CMK (cell line): Measurements from ENCODE around the gene ZNF124.

Experiments
- DNase-seq: peaks from one replicate; pipeline ENCODE4 v3.0.0-alpha.2; 2010; ENCODE audit warnings: low read depth

The ZNF124 gene

GRCh38 chr1:247113094-247113497 is 58.7 kb downstream of the ZNF124 start:
- no peak for DNase-seq

- no peak for DNase-seq
Observed at GRCh38 chr1:247112479-247112781, 59.4 kb downstream of the ZNF124 start.

- DNase-seq: peak; percentile 60
Observed at GRCh38 chr1:247111700-247112478, 59.9 kb downstream of the ZNF124 start.

- DNase-seq: no peak
Observed at GRCh38 chr1:247111259-247111699, 60.5 kb downstream of the ZNF124 start.

- no peak for DNase-seq
Observed at GRCh38 chr1:247110627-247111258, 61.1 kb downstream of the ZNF124 start.

GRCh38 chr1:247107694-247108093 is 64.1 kb downstream of the ZNF124 start:
- DNase-seq: no peak

- DNase-seq: no peak
Observed at GRCh38 chr1:247105966-247106365, 65.9 kb downstream of the ZNF124 start.
